ENCODE results near the gene NSUN5. TPM values are rescaled to one million over a fixed set of nuclear protein-coding genes. Genes with fewer than 3 reads are reported as not detected.

Gene NSUN5
- 35.2 and 36.8 TPM in 2 replicates for total RNA-seq
- long read RNA-seq, transcript NSUN5-204 (10 exons, 1,663 nt), result major isoform, 36 of 52 reads
- long read RNA-seq, partial matches to known transcripts, result 2 of 52 reads
- long read RNA-seq, other reads (novel, unspliced or antisense), result 11 of 52 reads

DNA sequence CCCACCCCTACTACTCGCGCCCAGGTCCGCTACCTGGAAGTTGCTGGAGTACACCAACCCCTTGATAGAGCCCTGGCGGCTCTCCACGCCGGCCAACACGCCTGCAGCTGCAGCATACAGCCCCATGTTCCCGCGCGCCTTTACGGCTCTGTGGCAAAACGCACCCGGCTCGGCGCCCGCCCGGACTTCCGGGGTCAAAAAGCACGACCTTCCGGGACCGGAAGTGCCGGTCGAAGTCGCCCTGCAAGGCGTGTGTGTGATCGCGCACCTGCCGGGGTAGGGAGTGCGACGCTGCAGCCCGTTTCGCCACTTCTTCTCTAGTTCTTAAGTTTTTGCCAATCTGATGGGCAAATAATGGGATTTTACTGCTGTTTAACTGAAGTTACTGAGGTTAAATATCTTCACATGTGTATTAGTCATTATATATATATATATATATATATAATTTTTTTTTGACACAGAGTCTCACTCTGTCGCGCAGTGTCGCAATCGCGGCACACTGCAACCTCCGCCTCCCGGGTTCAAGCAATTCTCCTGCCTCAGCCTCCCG, at the start of gene NSUN5:
NSUN5 (minus strand) TSS at position 162 of the 550 bp plus-strand sequence; CDS start at position 126, 36 bp downstream.
- H3K27ac Mint-ChIP-seq, result peak within 1 kb of the TSS; percentile 94
- peaks cover 9% of the 10 kb centered on the region for H3K36me3 Mint-ChIP-seq (ENCODE audit: insufficient read depth)

DNA sequence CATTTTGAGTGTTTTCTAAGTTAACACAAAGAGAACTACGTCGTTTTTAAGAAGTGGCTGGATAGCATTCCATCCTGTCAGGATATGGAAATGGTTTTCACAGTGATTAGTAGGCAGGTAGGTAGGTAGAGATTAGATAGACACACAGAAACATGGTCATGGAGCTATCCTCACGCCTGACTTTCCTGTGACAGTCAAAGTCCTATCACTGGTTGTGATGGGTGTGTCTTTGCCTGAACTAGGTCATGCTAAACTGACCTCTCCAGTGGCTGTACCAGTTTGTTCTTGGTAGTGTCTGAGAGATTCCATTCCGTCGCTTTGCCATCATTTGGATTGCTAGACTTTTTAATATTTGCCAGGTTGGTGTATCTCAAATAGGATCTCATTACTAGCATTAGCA, 47.5 kb upstream of the NSUN5 start:
- DNase-seq (ENCODE audit: low spot score, unreplicated experiment), result no peak
- peaks cover 6% of the 10 kb centered on the region for H3K9me3 Mint-ChIP-seq (ENCODE audit: low read depth)
- H3K27me3 Mint-ChIP-seq, result no peaks in the 10 kb centered on the region
- no peaks in the 10 kb centered on the region for H3K36me3 Mint-ChIP-seq (ENCODE audit: insufficient read depth)
- TF ChIP-seq, protein P1, sequence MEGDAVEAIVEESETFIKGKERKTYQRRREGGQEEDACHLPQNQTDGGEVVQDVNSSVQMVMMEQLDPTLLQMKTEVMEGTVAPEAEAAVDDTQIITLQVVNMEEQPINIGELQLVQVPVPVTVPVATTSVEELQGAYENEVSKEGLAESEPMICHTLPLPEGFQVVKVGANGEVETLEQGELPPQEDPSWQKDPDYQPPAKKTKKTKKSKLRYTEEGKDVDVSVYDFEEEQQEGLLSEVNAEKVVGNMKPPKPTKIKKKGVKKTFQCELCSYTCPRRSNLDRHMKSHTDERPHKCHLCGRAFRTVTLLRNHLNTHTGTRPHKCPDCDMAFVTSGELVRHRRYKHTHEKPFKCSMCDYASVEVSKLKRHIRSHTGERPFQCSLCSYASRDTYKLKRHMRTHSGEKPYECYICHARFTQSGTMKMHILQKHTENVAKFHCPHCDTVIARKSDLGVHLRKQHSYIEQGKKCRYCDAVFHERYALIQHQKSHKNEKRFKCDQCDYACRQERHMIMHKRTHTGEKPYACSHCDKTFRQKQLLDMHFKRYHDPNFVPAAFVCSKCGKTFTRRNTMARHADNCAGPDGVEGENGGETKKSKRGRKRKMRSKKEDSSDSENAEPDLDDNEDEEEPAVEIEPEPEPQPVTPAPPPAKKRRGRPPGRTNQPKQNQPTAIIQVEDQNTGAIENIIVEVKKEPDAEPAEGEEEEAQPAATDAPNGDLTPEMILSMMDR (IDR thresholded peaks at IDR 0.05; ENCODE audit: unreplicated experiment), result no peak
- H3K27ac Mint-ChIP-seq, result no peak overlapping the region
- peaks cover 15% of the 10 kb centered on the region for H3K4me1 Mint-ChIP-seq (ENCODE audit: low read depth)
- no peak overlapping the region for H3K4me3 Mint-ChIP-seq (ENCODE audit: low read depth)

More for the DNA sequence above, at the start of gene NSUN5:
- Mint-ChIP-seq H3K9me3 (ENCODE audit: low read depth) (no peaks in the 10 kb centered on the region), H3K4me1 (ENCODE audit: low read depth) (peaks cover 13% of the 10 kb centered on the region), H3K4me3 (ENCODE audit: low read depth) (peak within 1 kb of the TSS; percentile 94), H3K27me3 (peaks cover 3% of the 10 kb centered on the region)
- peak; percentile 80 for DNase-seq (ENCODE audit: low spot score, unreplicated experiment)
- TF ChIP-seq, protein P1 (IDR thresholded peaks at IDR 0.05; ENCODE audit: unreplicated experiment), result no peak

DNA sequence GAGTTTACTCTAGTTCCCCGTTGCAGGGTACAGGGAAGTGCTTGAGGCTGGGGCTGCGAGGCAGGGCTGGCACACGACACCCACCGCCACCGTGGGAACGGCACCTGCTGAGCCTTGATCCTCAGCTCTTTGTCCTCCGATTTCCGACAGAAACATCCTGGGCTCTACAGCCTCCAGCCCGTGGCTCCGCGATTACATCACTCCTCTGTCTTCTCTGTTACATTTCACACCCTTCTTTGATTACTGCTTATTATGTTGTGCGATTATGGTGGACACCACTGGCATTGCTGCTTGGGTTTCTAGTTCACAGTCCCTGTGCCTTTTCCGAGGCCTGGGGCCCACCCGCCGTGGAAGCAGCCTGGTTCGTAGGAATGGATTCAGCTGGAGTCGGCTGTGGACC, 46.2 kb upstream of the NSUN5 start:
- Mint-ChIP-seq H3K9me3 (ENCODE audit: low read depth) (peaks cover 3% of the 10 kb centered on the region), H3K4me3 (ENCODE audit: low read depth) (no peak overlapping the region), H3K27me3 (no peaks in the 10 kb centered on the region), H3K4me1 (ENCODE audit: low read depth) (peaks cover 15% of the 10 kb centered on the region), H3K36me3 (ENCODE audit: insufficient read depth) (no peaks in the 10 kb centered on the region), H3K27ac (no peak overlapping the region)
- TF ChIP-seq, protein P1 (IDR thresholded peaks at IDR 0.05; ENCODE audit: unreplicated experiment), result no peak
- DNase-seq (ENCODE audit: low spot score, unreplicated experiment), result no peak

DNA sequence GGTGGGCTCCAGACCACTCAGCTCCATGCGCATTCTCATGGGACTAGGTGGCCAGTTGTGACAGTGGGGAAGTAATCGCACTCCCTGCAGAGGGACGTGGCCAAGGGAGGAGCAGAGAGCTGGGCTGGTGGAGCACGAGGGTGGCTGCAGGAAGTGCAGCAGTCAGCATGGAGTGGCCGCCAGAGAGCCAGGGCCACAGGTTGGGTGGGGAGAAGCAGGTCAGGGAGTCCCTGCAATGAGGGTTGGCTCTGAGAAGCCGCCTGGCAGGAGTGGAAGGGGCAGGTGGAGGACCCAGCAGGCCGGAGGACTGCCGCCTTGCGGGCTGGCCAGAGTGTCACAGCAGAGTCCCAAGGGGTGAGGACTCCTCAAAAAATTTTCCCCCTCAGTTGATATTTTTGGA, 45.6 kb upstream of the NSUN5 start:
- Mint-ChIP-seq H3K4me3 (ENCODE audit: low read depth) (no peak overlapping the region), H3K27ac (no peak overlapping the region), H3K9me3 (ENCODE audit: low read depth) (peaks cover 3% of the 10 kb centered on the region), H3K4me1 (ENCODE audit: low read depth) (peaks cover 12% of the 10 kb centered on the region), H3K27me3 (no peaks in the 10 kb centered on the region), H3K36me3 (ENCODE audit: insufficient read depth) (no peaks in the 10 kb centered on the region)
- DNase-seq (ENCODE audit: low spot score, unreplicated experiment), result no peak
- TF ChIP-seq, protein P1 (IDR thresholded peaks at IDR 0.05; ENCODE audit: unreplicated experiment), result no peak

DNA sequence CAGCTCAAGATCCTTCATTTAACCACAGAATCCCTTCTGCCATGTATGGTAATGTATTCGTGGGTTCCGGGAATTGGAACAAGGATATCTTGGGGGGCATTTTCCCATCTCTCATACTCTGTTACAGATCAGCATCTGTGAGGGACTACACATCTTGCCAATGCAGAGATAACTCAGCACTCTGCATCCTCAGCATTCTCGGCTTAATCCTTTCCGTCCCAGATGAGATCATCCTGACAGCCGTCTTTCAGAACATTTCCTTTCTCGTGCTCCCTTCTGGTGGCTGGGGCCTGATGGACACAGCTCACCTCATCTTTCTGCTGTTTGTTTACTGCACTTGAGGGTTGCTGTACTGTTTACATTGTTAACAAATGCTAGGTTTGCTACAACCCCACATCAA, 44.6 kb upstream of the NSUN5 start:
- DNase-seq (ENCODE audit: low spot score, unreplicated experiment), result no peak
- Mint-ChIP-seq H3K4me1 (ENCODE audit: low read depth) (peaks cover 7% of the 10 kb centered on the region), H3K4me3 (ENCODE audit: low read depth) (no peak overlapping the region), H3K36me3 (ENCODE audit: insufficient read depth) (no peaks in the 10 kb centered on the region), H3K27ac (no peak overlapping the region), H3K27me3 (no peaks in the 10 kb centered on the region), H3K9me3 (ENCODE audit: low read depth) (peaks cover 3% of the 10 kb centered on the region)
- TF ChIP-seq, protein P1 (IDR thresholded peaks at IDR 0.05; ENCODE audit: unreplicated experiment), result no peak

All from progenitor cell of endocrine pancreas (in vitro differentiated cells).